Measurements from ENCODE around the gene PDZRN3.

PDZRN3 gene

DNA sequence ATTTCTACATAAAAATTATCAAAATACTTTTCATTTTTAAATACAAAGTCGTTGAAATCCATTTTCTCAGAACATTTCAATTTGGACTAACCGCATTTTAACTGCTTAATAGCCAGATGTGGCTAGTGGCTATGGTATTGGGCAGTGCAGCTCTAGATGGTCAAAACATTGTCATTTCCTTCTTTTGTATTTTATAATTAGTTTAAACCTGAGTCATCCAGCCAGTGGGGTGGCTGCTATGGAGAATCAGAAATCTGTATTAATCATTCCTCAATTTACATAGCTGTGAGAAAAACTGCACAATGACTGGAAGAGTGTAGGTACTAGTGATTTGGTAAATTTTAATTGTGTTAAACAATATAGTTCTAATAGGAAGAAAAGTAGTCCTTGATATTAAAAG is 245.3 kb downstream of the PDZRN3 start:
- DNase-seq: no peak

DNA sequence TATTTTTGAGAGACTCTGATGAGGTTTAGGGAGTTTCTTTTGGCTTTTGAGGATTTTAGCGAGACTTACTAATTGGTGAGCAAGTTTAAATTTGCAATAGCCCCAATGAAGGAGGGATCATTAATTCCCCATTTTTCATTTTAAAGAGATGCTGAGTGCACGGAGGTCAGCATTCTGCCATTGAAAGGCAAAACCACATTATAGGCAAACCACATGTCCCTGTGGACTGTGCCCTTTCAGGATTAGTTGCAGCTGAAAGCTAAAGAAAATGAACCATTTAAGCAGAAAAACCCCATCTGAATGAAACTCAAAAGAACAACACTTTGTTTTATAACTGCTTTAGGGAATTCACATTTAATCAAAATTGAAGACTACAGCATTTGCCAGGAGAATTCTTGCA is 246.5 kb downstream of the PDZRN3 start:
- DNase-seq: no peak

DNA sequence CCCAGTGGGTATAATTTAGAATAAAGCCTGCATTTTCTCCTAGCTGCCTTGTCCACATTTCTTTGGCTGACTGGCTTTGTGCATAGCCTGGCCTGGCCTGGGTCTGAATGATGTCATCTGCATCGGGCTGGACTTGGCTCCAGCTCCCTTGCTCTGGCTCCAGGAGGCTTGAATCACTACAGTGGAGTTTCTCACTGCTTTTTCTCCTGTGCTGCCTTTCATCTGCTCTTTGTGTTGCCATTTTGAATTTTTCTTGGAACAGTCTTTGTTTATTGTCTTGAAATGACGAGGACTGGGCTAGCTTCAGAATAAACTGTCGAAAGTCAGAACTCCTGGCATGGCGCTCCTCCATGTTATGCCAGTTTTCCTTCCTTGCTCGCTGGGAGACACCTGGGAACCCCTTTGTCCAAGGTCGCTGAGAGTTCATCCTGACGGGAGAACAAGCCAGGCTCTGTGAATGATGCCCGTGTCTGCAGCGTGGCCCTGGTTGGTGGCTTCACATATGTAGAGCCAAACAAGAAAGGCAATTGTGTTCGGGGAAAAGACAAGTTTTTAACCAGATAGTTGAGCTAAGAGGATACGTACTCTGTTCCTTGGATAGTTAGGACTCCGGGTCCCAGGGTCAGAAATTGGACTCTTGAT is 258.9 kb downstream of the PDZRN3 start:
- DNase-seq: no peak

DNA sequence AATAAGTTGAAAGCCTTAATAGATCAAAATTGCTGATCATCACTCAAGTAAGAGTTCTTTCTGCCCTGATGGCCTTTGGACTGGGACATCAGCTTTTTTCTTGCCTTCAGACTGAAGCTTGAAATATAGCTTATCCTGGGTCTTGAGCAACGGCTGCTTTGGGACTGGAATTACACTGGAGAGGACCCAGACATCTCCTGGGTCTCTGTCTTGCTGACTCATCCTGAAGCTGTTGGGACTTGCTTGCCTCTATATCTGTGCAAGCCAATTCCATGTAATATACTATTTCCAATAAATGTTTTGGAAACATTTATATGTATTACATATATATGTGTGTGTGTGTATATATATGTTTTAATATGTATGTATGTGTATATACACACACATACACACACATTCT is 260.2 kb downstream of the PDZRN3 start:
- no peak for DNase-seq

DNA sequence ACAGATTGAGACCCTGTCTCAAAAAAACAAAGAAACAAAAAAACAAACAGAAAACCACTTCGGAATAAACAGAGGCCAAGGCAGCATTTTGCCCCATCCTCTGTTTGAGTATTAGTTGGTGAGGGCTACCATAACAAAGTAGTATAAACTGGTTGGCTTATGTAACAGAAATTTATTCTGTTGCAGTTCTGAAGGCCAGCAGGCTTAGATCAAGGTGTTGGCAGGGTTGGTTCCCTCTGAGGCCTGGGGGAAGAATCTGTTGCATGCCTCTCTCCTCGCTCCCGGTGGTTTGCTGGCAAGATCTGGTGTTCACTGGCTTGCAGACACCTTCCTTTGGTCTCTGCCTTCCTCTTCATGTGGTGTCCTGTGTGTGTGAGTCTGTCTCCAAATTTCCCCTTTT is 261.6 kb downstream of the PDZRN3 start:
- no peak for DNase-seq

DNA sequence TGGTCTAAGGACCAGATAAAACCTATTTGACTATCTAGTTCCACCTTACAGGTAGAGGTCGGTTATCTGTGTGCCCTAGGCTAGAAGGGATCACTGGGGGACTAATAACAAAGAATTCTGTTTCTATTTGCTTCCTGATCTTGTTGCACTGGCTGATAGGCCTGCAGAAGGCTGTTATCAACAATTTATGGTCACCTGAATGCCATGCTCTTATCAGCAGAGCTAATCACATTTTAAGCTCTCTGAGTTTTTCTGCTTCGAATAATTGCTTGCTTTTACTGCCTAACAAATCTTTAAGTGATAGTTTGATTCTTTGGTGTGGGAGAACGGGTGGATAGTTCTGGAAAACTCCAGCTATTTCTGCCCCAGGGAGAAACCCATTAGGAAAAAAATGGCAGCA is 263.1 kb downstream of the PDZRN3 start:
- DNase-seq: no peak

DNA sequence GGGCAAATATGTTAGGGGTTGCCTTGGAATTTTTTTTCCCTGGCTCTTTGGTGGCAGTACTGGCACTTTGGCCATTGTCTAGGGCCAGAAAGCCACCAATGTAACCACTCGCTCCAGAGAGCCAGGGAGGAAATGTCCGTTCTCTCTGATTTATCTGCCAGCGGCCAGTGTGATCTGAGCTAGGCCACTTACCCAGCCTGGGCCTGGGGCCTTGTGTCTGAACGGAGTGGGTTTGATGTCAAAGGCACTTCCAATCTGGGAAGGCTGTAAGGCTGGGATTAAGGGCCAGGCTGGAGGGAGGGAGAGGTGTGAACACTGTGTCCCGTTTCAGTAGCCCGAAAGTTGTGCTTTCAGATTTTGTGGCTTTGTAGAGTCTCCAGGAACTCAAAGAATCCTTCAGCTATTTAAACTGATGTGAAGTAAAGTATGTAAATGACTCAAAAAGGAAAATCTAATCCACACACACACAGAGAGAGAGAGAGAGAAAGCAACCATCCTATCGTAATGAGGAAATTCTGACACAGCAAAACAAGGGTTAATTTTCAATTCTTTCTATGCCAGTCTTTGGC is 271.0 kb downstream of the PDZRN3 start:
- no peak for DNase-seq

DNA sequence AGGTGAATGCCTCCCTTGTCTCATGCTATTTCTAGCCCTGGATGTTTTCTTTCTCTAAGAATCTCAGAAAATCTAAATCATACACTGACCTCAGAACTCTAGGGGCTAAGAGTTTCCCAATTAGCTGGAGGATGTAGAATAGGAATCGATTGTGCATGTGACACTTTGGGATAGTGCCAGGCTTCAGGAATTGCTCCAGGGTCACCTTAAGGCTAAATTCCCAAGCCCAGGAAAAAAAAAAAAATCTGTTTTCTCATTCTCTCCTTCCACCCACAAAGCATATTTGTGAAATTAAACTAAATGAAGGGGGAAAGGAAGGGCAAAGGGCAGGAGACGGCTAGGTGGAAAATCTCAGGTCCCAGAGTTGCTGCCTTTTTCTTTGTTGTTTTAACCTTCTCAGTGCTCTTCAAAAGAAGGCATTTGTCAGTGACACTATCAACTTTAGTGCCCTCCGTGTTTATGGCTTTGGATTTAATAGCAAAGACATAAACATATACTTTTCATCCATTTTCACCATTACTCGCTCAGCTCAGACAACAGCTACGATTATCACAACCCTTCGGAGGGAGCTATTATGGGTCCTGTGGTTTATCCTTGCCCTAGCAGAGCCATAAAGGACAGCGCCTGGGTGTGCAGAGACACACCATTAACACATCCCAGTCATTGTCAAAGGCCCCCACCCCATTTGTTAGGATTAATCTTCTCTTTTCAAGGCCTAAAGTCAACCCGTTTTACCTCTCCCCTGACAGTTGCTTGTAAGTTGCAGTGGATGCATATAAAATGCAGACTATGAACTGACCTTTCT is 271.7 kb downstream of the PDZRN3 start:
- no peak for DNase-seq

DNA sequence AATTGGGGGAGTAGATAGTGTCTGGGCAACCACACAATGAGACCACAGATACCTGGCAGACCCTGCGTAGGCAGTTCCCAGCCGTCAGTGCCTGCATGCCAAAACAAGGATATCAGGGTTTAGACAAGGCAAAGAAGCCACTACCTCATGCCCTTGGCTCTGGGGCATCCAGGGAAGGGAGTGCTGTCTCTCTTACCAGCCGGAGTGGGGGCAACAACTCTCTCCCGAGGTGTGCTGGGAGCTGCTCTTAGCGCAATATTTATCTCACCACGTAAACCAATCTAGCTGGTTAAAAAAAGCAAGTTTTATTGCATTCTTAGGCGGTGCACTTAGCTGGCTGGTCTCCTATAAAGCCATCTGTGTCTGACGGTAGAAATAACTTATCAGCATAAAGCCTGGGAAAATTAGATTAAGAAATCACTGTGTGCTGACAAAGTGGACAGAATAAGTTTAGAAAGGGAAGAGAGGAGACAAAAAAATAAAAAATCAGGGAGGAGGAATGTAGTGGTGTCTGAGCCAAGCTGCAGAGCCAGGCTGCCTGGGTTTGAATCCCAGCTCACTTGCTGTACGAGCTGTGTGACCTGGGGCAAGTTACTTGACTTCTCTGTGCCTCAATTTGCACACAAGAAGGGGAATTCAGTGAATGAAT is 273.2 kb downstream of the PDZRN3 start:
- DNase-seq: no peak

DNA sequence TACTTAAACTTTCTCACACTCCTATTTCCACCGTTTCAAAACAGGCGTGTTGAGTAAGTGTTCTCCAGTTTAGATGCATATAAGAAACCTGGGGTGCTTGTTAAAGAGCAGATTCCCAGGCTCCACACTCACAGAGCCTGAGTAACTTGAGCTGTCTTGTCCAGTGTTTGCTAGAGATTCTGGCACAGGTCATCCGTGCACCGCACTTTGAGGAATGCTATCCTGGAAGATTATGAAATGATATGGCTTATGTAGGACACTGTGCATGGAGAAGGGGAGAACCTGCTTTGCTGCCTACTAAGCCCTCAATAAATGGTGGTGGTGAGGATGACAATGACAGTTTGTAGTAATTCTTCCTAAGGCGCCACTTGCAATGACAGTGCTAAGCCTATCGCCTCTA is 273.7 kb downstream of the PDZRN3 start:
- no peak for DNase-seq

DNA sequence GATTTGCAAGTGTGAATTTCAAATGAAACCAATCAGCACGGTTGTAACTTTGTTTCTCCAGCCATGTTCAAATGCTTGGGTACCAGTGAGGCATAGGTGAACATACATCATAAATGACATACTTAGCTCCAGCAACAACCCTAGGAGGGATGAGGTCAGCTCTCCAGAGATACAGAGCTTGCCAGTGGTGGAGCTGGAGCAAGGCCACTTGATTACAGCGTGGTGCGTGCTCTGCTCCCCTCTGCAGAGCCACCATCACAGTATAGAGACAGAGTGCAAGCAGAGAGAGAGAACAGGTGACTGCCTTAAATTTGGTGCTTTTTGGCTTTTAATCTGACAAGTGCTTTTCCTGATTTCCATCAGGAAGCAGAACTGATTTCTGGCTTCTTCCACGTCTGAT is 275.1 kb downstream of the PDZRN3 start:
- no peak for DNase-seq

DNA sequence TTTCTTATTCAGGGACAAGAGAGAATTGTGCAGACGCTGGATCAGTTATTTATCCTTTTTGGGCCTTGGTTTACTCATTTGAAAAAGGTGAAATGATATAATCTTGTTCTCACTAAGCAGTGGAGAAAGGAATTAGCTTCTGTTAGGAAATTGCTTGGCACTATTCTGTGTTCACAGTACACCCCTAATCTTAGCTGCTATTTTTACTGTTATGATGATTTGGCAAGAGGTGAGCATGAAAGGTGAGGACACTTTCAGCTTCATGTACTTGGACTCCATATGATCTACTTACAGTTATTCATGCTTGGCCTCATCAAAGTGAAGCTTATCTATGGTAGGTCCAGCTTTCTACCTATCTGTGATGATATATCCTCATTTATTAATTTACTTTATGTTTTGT is 282.7 kb downstream of the PDZRN3 start:
- no peak for DNase-seq

DNA sequence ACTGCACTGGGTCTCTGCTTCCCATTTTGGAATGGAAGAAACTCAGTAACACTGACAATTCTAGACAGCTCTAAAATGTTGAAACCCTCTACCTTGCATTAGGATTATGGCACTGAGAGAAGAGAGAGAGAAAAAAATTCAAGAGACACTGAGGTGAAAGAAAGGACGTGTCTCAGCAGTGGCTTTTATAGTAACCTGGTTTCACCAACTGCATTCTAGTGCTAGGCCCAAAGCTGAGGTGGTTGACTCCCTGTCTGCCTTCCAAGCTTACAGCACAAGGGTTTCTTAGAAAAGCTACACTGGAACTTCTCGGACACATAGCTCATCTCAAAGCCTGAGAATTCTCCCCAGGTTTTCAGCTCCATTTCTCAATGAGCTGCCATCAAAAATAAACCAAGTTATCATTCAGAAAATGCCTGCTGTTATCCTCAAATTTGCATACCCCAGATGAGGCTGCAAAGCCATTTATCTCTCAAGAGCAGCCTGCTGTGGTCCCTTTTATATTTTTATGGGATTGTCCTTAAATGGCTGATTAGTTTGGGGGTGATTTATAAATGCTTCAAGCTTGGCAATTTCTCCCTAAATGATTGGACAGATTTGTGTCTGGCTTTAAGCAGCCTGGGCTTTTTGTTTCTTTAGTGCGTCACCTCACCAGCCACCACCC is 283.3 kb downstream of the PDZRN3 start:
- DNase-seq: no peak

DNA sequence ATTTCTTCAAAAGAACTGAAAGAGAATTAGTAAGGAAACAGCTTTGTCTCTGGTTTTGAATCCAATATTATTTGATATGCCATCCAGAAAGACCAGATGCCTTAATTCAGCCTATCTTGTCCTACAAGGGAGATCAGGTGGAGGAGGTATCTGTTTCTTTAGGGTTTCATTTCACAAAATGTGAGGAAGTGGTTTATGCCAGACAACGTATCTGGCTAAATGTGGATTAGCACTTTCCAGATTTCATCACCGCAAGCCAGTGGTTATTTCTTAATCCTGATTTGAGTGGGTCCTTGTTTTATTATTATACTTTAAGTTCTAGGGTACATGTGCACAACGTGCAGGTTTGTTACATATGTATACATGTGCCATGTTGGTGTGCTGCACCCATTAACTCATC is 292.2 kb downstream of the PDZRN3 start:
- no peak for DNase-seq
